Neuron (in vitro differentiated cells): ENCODE data around the gene FIGNL2.
"Not testable (repeated sequence)": the region's sequence is repeated elsewhere in the genome, so short reads cannot be mapped to it uniquely, and the experiment has no call there.

Source experiments
- H2AFZ ChIP-seq: one replicate; pipeline ENCODE4 v1.6.1; 2013; ENCODE audit warnings: low read depth, mild to moderate bottlenecking, inconsistent platforms, low read length, moderate library complexity
- H3K27me3 ChIP-seq: one replicate; pipeline ENCODE4 v1.6.1; 2013; ENCODE audit warnings: low read length; ENCODE audit not compliant: insufficient read depth
- H3K36me3 ChIP-seq: one replicate; pipeline ENCODE4 v1.6.1; 2013; ENCODE audit warnings: low read length; ENCODE audit not compliant: insufficient read depth
- H3K4me1 ChIP-seq: one replicate; pipeline ENCODE4 v1.6.1; 2013; ENCODE audit warnings: low read length; ENCODE audit not compliant: insufficient read depth
- H3K4me3 ChIP-seq: 2 replicates; pipeline ENCODE4 v1.5.1; 2013; ENCODE audit warnings: mild to moderate bottlenecking, low read length, moderate library complexity
- H3K9me3 ChIP-seq: one replicate; pipeline ENCODE4 v1.6.1; 2013; ENCODE audit warnings: low read length

FIGNL2 gene

GRCh38 chr12:51832354-51833107 lies 16.0 kb downstream of the FIGNL2 start:
- H3K9me3 ChIP-seq: no peaks in the 10 kb centered on the region
- no peaks in the 10 kb centered on the region for H3K27me3 ChIP-seq
- no peak overlapping the region for H3K4me3 ChIP-seq
- H2AFZ ChIP-seq: no peak overlapping the region
- peaks cover 45% of the 10 kb centered on the region for H3K4me1 ChIP-seq
- H3K36me3 ChIP-seq: no peaks in the 10 kb centered on the region

GRCh38 chr12:51831817-51832216 lies 16.7 kb downstream of the FIGNL2 start:
- not testable (repeated sequence) for H3K4me3 ChIP-seq, H3K36me3 ChIP-seq, H3K9me3 ChIP-seq, H3K27me3 ChIP-seq, H2AFZ ChIP-seq
- peaks cover 39% of the 10 kb centered on the region for H3K4me1 ChIP-seq

- Histone ChIP-seq H3K4me3 (no peak overlapping the region), H3K9me3 (no peaks in the 10 kb centered on the region), H3K27me3 (no peaks in the 10 kb centered on the region), H3K36me3 (peaks cover 3% of the 10 kb centered on the region), H2AFZ (no peak overlapping the region), H3K4me1 (peaks cover 34% of the 10 kb centered on the region)
Measured at GRCh38 chr12:51829641-51830040, 18.9 kb downstream of the FIGNL2 start.

- no peak overlapping the region for H3K4me3 ChIP-seq
- no peak overlapping the region for H2AFZ ChIP-seq
- no peaks in the 10 kb centered on the region for H3K27me3 ChIP-seq
- peaks cover 3% of the 10 kb centered on the region for H3K36me3 ChIP-seq
- no peaks in the 10 kb centered on the region for H3K9me3 ChIP-seq
- H3K4me1 ChIP-seq: peaks cover 34% of the 10 kb centered on the region
Measured at GRCh38 chr12:51829011-51829481, 19.5 kb downstream of the FIGNL2 start.

- Histone ChIP-seq H3K4me1 (peaks cover 34% of the 10 kb centered on the region), H2AFZ (no peak overlapping the region), H3K9me3 (no peaks in the 10 kb centered on the region)
Measured at GRCh38 chr12:51827925-51828818, 20.3 kb downstream of the FIGNL2 start.

GRCh38 chr12:51826881-51827280 lies 21.6 kb downstream of the FIGNL2 start:
- Histone ChIP-seq H3K4me3 (no peak overlapping the region), H3K27me3 (no peaks in the 10 kb centered on the region), H2AFZ (no peak overlapping the region), H3K36me3 (peaks cover 20% of the 10 kb centered on the region), H3K4me1 (peaks cover 32% of the 10 kb centered on the region), H3K9me3 (no peaks in the 10 kb centered on the region)

More at GRCh38 chr12:51827925-51828818, 20.3 kb downstream of the FIGNL2 start:
- Histone ChIP-seq H3K4me3 (no peak overlapping the region), H3K27me3 (no peaks in the 10 kb centered on the region), H3K36me3 (peaks cover 7% of the 10 kb centered on the region)

GRCh38 chr12:51825216-51825615 lies 23.3 kb downstream of the FIGNL2 start:
- Histone ChIP-seq H3K9me3 (no peaks in the 10 kb centered on the region), H3K36me3 (peaks cover 21% of the 10 kb centered on the region), H3K27me3 (no peaks in the 10 kb centered on the region)

GRCh38 chr12:51823875-51824565 lies 24.5 kb downstream of the FIGNL2 start:
- H3K4me1 ChIP-seq: peaks cover 16% of the 10 kb centered on the region
- H3K4me3 ChIP-seq: no peak overlapping the region
- H3K27me3 ChIP-seq: no peaks in the 10 kb centered on the region
- H3K36me3 ChIP-seq: peaks cover 21% of the 10 kb centered on the region
- H3K9me3 ChIP-seq: no peaks in the 10 kb centered on the region
- no peak overlapping the region for H2AFZ ChIP-seq

More at GRCh38 chr12:51825216-51825615, 23.3 kb downstream of the FIGNL2 start:
- Histone ChIP-seq H3K4me1 (peaks cover 25% of the 10 kb centered on the region), H3K4me3 (no peak overlapping the region), H2AFZ (no peak overlapping the region)

GRCh38 chr12:51822956-51823355 lies 25.6 kb downstream of the FIGNL2 start:
- Histone ChIP-seq H3K4me1 (peaks cover 6% of the 10 kb centered on the region), H3K27me3 (no peaks in the 10 kb centered on the region), H3K36me3 (peaks cover 25% of the 10 kb centered on the region), H3K9me3 (no peaks in the 10 kb centered on the region), H3K4me3 (no peak overlapping the region), H2AFZ (no peak overlapping the region)

GRCh38 chr12:51822261-51822616 lies 26.3 kb downstream of the FIGNL2 start:
- Histone ChIP-seq H3K9me3 (no peaks in the 10 kb centered on the region), H3K36me3 (peaks cover 25% of the 10 kb centered on the region), H3K4me1 (no peaks in the 10 kb centered on the region), H3K27me3 (no peaks in the 10 kb centered on the region), H3K4me3 (no peak overlapping the region), H2AFZ (no peak overlapping the region)

- Histone ChIP-seq H3K27me3 (no peaks in the 10 kb centered on the region), H3K9me3 (no peaks in the 10 kb centered on the region), H2AFZ (no peak overlapping the region), H3K4me1 (no peaks in the 10 kb centered on the region), H3K4me3 (no peak overlapping the region), H3K36me3 (peaks cover 25% of the 10 kb centered on the region)
Measured at GRCh38 chr12:51821440-51822260, 26.9 kb downstream of the FIGNL2 start.
